Activated naive CD4-positive, alpha-beta T cell treated with anti-CD3 and anti-CD28 coated beads, Interleukin-2, amount 50 U/mL, for 16 hours (primary cell): ENCODE measurements around the gene SLC16A8.
"Not testable (repeated sequence)": the region's sequence is repeated elsewhere in the genome, so short reads cannot be mapped to it uniquely, and the experiment has no call there.

Experiments
- DNase-seq: peaks from one replicate; pipeline ENCODE4 v3.0.0-alpha.2; 2020

SLC16A8 gene

GRCh38 chr22:38083931-38084631 lies at the start of gene SLC16A8:
Gene SLC16A8, minus strand, starts transcription at chr22:38084184. Its CDS starts 1,311 bp downstream, at chr22:38082873.
- no peak for DNase-seq

- no peak for DNase-seq
Measured at GRCh38 chr22:38133331-38133730, 49.3 kb upstream of the SLC16A8 start.

GRCh38 chr22:38132794-38133193 lies 48.8 kb upstream of the SLC16A8 start:
- no peak for DNase-seq

GRCh38 chr22:38132136-38132535 lies 48.2 kb upstream of the SLC16A8 start:
- no peak for DNase-seq

- no peak for DNase-seq
Measured at GRCh38 chr22:38131399-38131798, 47.4 kb upstream of the SLC16A8 start.

GRCh38 chr22:38129856-38130255 lies 45.9 kb upstream of the SLC16A8 start:
- no peak for DNase-seq

GRCh38 chr22:38129021-38129420 lies 45.0 kb upstream of the SLC16A8 start:
- DNase-seq = no peak

- no peak for DNase-seq
Measured at GRCh38 chr22:38127869-38128268, 43.9 kb upstream of the SLC16A8 start.

- DNase-seq = no peak
Measured at GRCh38 chr22:38126928-38127668, 43.1 kb upstream of the SLC16A8 start.

GRCh38 chr22:38125751-38126201 lies 41.8 kb upstream of the SLC16A8 start:
- no peak for DNase-seq

GRCh38 chr22:38125038-38125610 lies 41.1 kb upstream of the SLC16A8 start:
- no peak for DNase-seq

GRCh38 chr22:38124236-38124974 lies 40.4 kb upstream of the SLC16A8 start:
- no peak for DNase-seq

- DNase-seq = no peak
Measured at GRCh38 chr22:38122616-38123015, 38.6 kb upstream of the SLC16A8 start.

GRCh38 chr22:38120359-38121110 lies 36.6 kb upstream of the SLC16A8 start:
- no peak for DNase-seq

GRCh38 chr22:38118747-38119146 lies 34.8 kb upstream of the SLC16A8 start:
- not testable (repeated sequence) for DNase-seq

GRCh38 chr22:38118182-38118581 lies 34.2 kb upstream of the SLC16A8 start:
- no peak for DNase-seq

GRCh38 chr22:38117556-38117955 lies 33.6 kb upstream of the SLC16A8 start:
- DNase-seq = not testable (repeated sequence)

GRCh38 chr22:38115423-38116205 lies 31.6 kb upstream of the SLC16A8 start:
- no peak for DNase-seq

- DNase-seq = peak; percentile 77
Measured at GRCh38 chr22:38114484-38115398, 30.8 kb upstream of the SLC16A8 start.

GRCh38 chr22:38112381-38112780 lies 28.4 kb upstream of the SLC16A8 start:
- DNase-seq = no peak
